IMR-90 (cell line): ENCODE measurements around the gene MYL10. TPM values are rescaled to one million over a fixed set of nuclear protein-coding genes. Genes with fewer than 3 reads are reported as not detected.

Experiments
- ATAC-seq: fragments of 200-7000 bp; cut with Tn5 transposase; 2 replicates; pipeline ENCODE4 v1.9.1; 2020; ENCODE audit warnings: low read depth, mild to moderate bottlenecking, moderate library complexity
- BruUV-seq: library from RNA; stranded (reverse); fragments of 400-500 nt; replicated peaks from 2 replicates; lab custom pipeline; 2021; lab: Mats Ljungman, UMichigan
- CTCF ChIA-PET: fragments of 300-600 bp; formaldehyde crosslinking; extraction: SDS; loops from one replicate; lab custom pipeline; 2021; ENCODE audit warnings: antibody characterized with exemption; lab: Yijun Ruan, JAX
- POLR2A ChIA-PET: fragments of 300-600 bp; sonication (Branson Sonifier 250); formaldehyde crosslinking; loops from one replicate; lab custom pipeline; 2022; ENCODE audit warnings: antibody characterized with exemption; ENCODE audit not compliant: unreplicated experiment; lab: Charles Lee
- DNase-seq: peaks from one replicate; pipeline ENCODE4 v3.0.0; 2013
- H2AFZ ChIP-seq: replicated peaks from 2 replicates; pipeline ENCODE3; 2013; ENCODE audit warnings: low read length, mild to moderate bottlenecking; ENCODE audit not compliant: poor library complexity
- H2AK5ac ChIP-seq: 2 replicates; pipeline ENCODE4 v1.6.1; 2013; ENCODE audit warnings: low read depth, low read length, inconsistent platforms
- H2AK9ac ChIP-seq: replicated peaks from 2 replicates; pipeline ENCODE3; 2013; ENCODE audit warnings: mild to moderate bottlenecking, low read depth, low read length, moderate library complexity; ENCODE audit not compliant: poor library complexity
- H2BK120ac ChIP-seq: 2 replicates; pipeline ENCODE4 v1.6.1; 2013; ENCODE audit warnings: low read depth, low read length, inconsistent platforms
- H2BK15ac ChIP-seq: 3 replicates; pipeline ENCODE4 v1.6.1; 2013; ENCODE audit warnings: low read depth, low read length, inconsistent platforms
- H2BK20ac ChIP-seq: 2 replicates; pipeline ENCODE4 v1.6.1; 2013; ENCODE audit warnings: low read depth, mild to moderate bottlenecking, inconsistent platforms, low read length, moderate library complexity
- H2BK5ac ChIP-seq: 2 replicates; pipeline ENCODE4 v1.6.1; 2013; ENCODE audit warnings: mild to moderate bottlenecking, low read depth, low read length, inconsistent platforms; ENCODE audit not compliant: poor library complexity, severe bottlenecking
- H3K14ac ChIP-seq: replicated peaks from 2 replicates; pipeline ENCODE4 v1.6.1; 2013; ENCODE audit warnings: low read depth, low read length, inconsistent platforms
- H3K18ac ChIP-seq: 2 replicates; pipeline ENCODE4 v1.6.1; 2013; ENCODE audit warnings: low read depth, low read length, control low read depth
- H3K23ac ChIP-seq: 2 replicates; pipeline ENCODE4 v1.6.1; 2013; ENCODE audit warnings: low read depth, low read length, inconsistent platforms
- H3K27ac ChIP-seq: 2 replicates; pipeline ENCODE4 v1.5.1; 2013; ENCODE audit warnings: mild to moderate bottlenecking, control low read depth, low read length; ENCODE audit not compliant: insufficient read depth
- H3K27me3 ChIP-seq: 2 replicates; pipeline ENCODE4 v1.6.1; 2013; ENCODE audit warnings: low read length; ENCODE audit not compliant: control insufficient read depth, insufficient read depth
- H3K36me3 ChIP-seq: 2 replicates; pipeline ENCODE4 v1.6.1; 2013; ENCODE audit warnings: low read length, mixed read lengths; ENCODE audit not compliant: control insufficient read depth, insufficient read depth
- H3K4ac ChIP-seq: 2 replicates; pipeline ENCODE4 v1.6.1; 2013; ENCODE audit warnings: low read depth, low read length, inconsistent platforms
- H3K4me1 ChIP-seq: 2 replicates; pipeline ENCODE4 v1.6.1; 2013; ENCODE audit warnings: low read length, mixed read lengths; ENCODE audit not compliant: control insufficient read depth, insufficient read depth
- H3K4me2 ChIP-seq: 2 replicates; pipeline ENCODE4 v1.6.1; 2013; ENCODE audit warnings: low read depth, mild to moderate bottlenecking, control low read depth, low read length, moderate library complexity
- H3K4me3 ChIP-seq: 2 replicates; pipeline ENCODE4 v1.5.1; 2013; ENCODE audit warnings: low read depth, mild to moderate bottlenecking, control low read depth, low read length, moderate library complexity; ENCODE audit not compliant: insufficient read depth
- H3K56ac ChIP-seq: 2 replicates; pipeline ENCODE4 v1.6.1; 2013; ENCODE audit warnings: low read length, inconsistent platforms; ENCODE audit not compliant: insufficient read depth; ENCODE audit errors: extremely low read depth
- H3K79me1 ChIP-seq, 2 experiments: 2 replicates each; pipeline ENCODE4 v1.6.1; 2013; ENCODE audit warnings: low read length in 2 of 2, inconsistent platforms in 1 of 2, low read depth in 1 of 2
- H3K9ac ChIP-seq: 2 replicates; pipeline ENCODE4 v1.6.1; 2013; ENCODE audit warnings: low read depth, low read length, control low read depth
- H3K9me1 ChIP-seq: 2 replicates; pipeline ENCODE4 v1.6.1; 2013; ENCODE audit warnings: low read length, inconsistent platforms; ENCODE audit not compliant: insufficient read depth
- H3K9me3 ChIP-seq: 2 replicates; pipeline ENCODE4 v1.6.1; 2013; ENCODE audit warnings: low read length; ENCODE audit not compliant: control insufficient read depth, insufficient read depth
- H4K20me1 ChIP-seq: 2 replicates; pipeline ENCODE4 v1.6.1; 2013; ENCODE audit warnings: low read length, inconsistent platforms; ENCODE audit not compliant: insufficient read depth
- H4K5ac ChIP-seq: 2 replicates; pipeline ENCODE4 v1.6.1; 2013; ENCODE audit warnings: mild to moderate bottlenecking, low read depth, low read length, control low read depth
- H4K8ac ChIP-seq, 2 experiments: 2 replicates each; pipeline ENCODE4 v1.6.1; 2013; ENCODE audit warnings: low read depth in 2 of 2, low read length in 2 of 2, control low read depth in 1 of 2, inconsistent platforms in 1 of 2
- H4K91ac ChIP-seq: 2 replicates; pipeline ENCODE4 v1.6.1; 2013; ENCODE audit warnings: low read depth, low read length, inconsistent platforms; ENCODE audit not compliant: insufficient read depth
- POLR2A ChIP-seq: IDR thresholded peaks from 2 replicates; pipeline ENCODE4 v1.6.1; 2012; ENCODE audit warnings: mild to moderate bottlenecking, low read depth, low read length
- USF2 ChIP-seq: fragments of 150-350 bp; IDR thresholded peaks from 2 replicates; pipeline ENCODE4 v1.6.1; 2017; ENCODE audit warnings: mild to moderate bottlenecking, antibody characterized with exemption, low read length, low read depth
- WGBS, 2 experiments: methylation state at CpG; one replicate each; pipeline versions ENCODE4 v1.1.5 to v1.1.7; 2013; ENCODE audit warnings: missing lambda C conversion rate in 2 of 2; ENCODE audit not compliant: insufficient read length in 1 of 2; ENCODE audit errors: extremely low coverage in 2 of 2; 5-methylcytosine and 5-hydroxymethylcytosine counted together
- dilution Hi-C: fragments of 300-500 bp; cut with HindIII; formaldehyde crosslinking; loops from one replicate; pipeline ENCODE4 v1.14.3; 2018; ENCODE audit warnings: low sequenced_read_pairs; ENCODE audit not compliant: unreplicated experiment
- in situ Hi-C: fragments of 300-500 bp; cut with MboI; formaldehyde crosslinking; loops from 3 replicates; pipeline ENCODE4 v1.14.3; 2019; ENCODE audit warnings: low sequenced_read_pairs, inconsistent platforms, mixed read lengths
- intact Hi-C: fragments of 100-400 bp; cut with micrococcal nuclease; formaldehyde crosslinking; loops from 2 replicates; pipeline ENCODE4 v1.10.0; 2022
- polyA plus RNA-seq, 3 experiments: library from polyadenylated mRNA; depleted of rRNA; stranded (reverse); fragments of >200 nt; gene quantifications; 2 replicates each; pipeline ENCODE4 v1.2.3, GENCODE V29; 2012; ENCODE audit warnings: low replicate concordance in 1 of 3
- total RNA-seq: library from RNA; depleted of rRNA; stranded (reverse); fragments of >200 nt; gene quantifications from 2 replicates; pipeline ENCODE4 v1.2.3, GENCODE V29; 2012

The MYL10 gene
- total and polyA plus RNA-seq, 2 of the 4 experiments (the other 2 are of a cell fraction) = not detected

GRCh38 chr7:101586906-101587677, 42.0 kb downstream of the MYL10 start:
- no peak overlapping the region for H2BK20ac ChIP-seq
- BruUV-seq = no TSS peak
- DNase-seq = no peak
- no peak overlapping the region for H2BK120ac ChIP-seq
- no peak overlapping the region for H3K9ac ChIP-seq
- WGBS, 2 experiments = 67% methylated on average over 2 of the region's 12 CpGs; no CpG with 5 or more reads in 1 of the 2 experiments
- no peak overlapping the region for H3K4ac ChIP-seq
- no peak overlapping the region for H4K8ac ChIP-seq
- no peak for ATAC-seq
- H2BK15ac ChIP-seq = no peak overlapping the region
- no peak overlapping the region for H3K23ac ChIP-seq
- H4K5ac ChIP-seq = no peak overlapping the region
- intact Hi-C loops = no loop called here
- no peaks in the 10 kb centered on the region for H3K9me1 ChIP-seq
- H3K18ac ChIP-seq = no peak overlapping the region
- no peak overlapping the region for H3K56ac ChIP-seq
- H2AK9ac ChIP-seq = no peak overlapping the region
- ChIA-PET POLR2A (no interaction called here), CTCF (no interaction called here)
- peaks cover 18% of the 10 kb centered on the region for H3K27me3 ChIP-seq
- no peak overlapping the region for H3K14ac ChIP-seq
- no peak overlapping the region for H3K4me2 ChIP-seq
- no peak overlapping the region for H2AK5ac ChIP-seq
- H2AFZ ChIP-seq = no peak overlapping the region
- no peak overlapping the region for H3K4me3 ChIP-seq
- no peak overlapping the region for H2BK5ac ChIP-seq
- dilution Hi-C loops = no loop called here
- no peak overlapping the region for H4K91ac ChIP-seq
- peaks cover 2% of the 10 kb centered on the region; the same call in 1 of the 2 replicates for H3K4me1 ChIP-seq
- peaks cover 7% of the 10 kb centered on the region; the same call in 1 of the 2 replicates for H3K9me3 ChIP-seq
- H4K20me1 ChIP-seq = no peaks in the 10 kb centered on the region
- in situ Hi-C loops = no loop called here
- peak; percentile 35; the same call in 1 of the 2 replicates for TF ChIP-seq USF2
- TF ChIP-seq POLR2A = no peak
- no peaks in the 10 kb centered on the region for H3K79me1 ChIP-seq
- no peak overlapping the region for H3K27ac ChIP-seq
- H3K36me3 ChIP-seq = no peaks in the 10 kb centered on the region
